Stimulated activated CD4-positive, alpha-beta T cell treated with anti-CD3 and anti-CD28 coated beads, Interleukin-1b, Interleukin-23, amount 100 ng/mL, for 48 hours (primary cell): ENCODE results near the gene GANC.
"Not testable (repeated sequence)": the region's sequence is repeated elsewhere in the genome, so short reads cannot be mapped to it uniquely, and the experiment has no call there.

ENCODE experiments used
- DNase-seq: peaks from one replicate; pipeline ENCODE4 v3.0.0-alpha.2; 2020

The GANC gene, protein sequence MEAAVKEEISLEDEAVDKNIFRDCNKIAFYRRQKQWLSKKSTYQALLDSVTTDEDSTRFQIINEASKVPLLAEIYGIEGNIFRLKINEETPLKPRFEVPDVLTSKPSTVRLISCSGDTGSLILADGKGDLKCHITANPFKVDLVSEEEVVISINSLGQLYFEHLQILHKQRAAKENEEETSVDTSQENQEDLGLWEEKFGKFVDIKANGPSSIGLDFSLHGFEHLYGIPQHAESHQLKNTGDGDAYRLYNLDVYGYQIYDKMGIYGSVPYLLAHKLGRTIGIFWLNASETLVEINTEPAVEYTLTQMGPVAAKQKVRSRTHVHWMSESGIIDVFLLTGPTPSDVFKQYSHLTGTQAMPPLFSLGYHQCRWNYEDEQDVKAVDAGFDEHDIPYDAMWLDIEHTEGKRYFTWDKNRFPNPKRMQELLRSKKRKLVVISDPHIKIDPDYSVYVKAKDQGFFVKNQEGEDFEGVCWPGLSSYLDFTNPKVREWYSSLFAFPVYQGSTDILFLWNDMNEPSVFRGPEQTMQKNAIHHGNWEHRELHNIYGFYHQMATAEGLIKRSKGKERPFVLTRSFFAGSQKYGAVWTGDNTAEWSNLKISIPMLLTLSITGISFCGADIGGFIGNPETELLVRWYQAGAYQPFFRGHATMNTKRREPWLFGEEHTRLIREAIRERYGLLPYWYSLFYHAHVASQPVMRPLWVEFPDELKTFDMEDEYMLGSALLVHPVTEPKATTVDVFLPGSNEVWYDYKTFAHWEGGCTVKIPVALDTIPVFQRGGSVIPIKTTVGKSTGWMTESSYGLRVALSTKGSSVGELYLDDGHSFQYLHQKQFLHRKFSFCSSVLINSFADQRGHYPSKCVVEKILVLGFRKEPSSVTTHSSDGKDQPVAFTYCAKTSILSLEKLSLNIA (N-terminal part only)

DNA sequence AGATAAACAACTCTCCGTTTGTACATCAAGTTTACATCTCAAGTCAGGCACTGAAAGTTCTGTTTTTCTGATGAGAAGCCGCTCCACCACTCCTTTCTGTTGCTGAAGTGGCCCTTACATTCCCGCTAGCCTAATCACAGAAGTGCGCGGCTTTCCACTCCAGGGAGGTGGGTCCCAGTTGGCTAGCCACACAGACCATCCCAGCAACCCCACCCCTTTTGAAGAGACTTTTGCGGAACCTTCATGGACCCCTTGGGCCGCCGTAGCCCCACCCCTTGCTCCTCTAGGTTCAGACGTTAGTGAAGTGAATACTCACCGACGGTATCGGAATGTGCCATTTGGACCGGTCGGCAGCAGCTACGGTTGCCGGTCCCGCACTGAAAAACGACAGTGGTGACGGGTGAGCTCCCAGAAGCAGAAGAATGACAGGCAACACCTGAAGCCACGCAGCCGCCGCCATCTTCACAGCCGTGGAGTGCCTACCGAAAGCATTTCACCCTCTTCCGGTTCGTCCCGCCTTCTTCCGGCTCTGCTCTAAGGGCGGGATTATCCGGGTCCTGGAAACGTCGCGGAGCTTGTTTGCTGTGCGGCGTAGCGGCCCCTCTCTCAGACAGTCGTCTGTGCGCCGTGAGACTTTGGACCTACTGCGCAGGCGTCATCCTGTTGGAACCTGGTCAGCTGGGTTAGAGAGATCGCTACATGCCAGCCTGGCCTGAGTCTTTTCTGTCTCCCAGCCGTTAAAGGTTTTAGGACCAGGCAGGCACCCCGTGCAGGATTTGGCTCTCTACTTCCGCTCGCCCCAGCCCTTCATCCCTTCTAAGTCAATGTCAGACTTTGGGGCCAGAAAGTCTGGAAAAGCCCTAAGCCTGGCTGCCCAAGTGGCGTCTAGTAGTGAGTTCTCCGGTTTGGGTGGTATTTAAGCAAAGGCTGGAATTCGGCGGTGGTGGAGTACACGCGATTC is at the start of gene GANC, which contains the start of gene TMEM87A:
Gene GANC, plus strand, starts transcription at position 263 of the 961 bp plus-strand sequence. CDS start 1,281 bp downstream, outside the sequence.
Gene TMEM87A, minus strand, starts transcription at position 495 of the 961 bp plus-strand sequence. Its CDS starts 35 bp downstream, at position 460.
- DNase-seq, result peak; percentile 97

DNA sequence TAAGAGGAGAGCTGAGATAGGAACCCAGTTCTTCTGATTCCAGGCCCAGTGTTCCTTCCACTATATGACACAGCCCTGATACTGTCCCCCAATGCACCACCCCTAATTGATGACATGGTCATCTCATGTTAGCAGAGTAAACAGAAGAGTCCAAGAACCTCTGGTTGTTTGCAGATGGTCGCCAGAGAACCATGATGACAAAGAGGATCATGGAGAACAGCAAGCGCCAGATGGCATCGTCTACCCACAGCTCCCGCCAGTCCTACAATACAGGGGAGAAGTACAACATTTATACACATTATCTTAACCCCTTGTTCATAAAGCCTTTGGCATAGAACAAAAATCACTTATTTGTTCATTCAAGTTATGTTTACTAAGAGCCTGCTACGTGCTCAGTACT is 46.4 kb upstream of the GANC start:
- no peak for DNase-seq

- DNase-seq, result no peak
Measured at GRCh38 chr15:42228036-42228435, 45.0 kb upstream of the GANC start.

DNA sequence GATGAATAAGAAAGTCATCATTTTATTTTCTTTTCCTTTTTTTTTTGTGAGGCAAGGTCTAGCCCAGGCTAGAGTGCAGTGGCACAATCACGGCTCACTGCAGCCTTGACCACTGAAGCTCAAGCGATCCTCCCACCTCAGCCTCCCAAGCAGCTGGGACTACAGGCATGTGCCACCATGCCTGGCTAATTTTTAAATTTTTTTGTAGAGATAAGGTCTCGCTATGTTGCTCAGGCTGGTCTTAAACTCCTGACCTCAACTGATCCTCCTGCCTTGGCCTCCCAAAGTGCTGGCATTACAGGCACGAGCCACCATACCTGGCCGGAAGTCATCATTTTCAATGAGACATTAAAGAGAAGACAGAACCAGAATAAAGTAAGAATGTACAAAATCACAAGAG is 44.0 kb upstream of the GANC start:
- DNase-seq, result not testable (repeated sequence)

DNA sequence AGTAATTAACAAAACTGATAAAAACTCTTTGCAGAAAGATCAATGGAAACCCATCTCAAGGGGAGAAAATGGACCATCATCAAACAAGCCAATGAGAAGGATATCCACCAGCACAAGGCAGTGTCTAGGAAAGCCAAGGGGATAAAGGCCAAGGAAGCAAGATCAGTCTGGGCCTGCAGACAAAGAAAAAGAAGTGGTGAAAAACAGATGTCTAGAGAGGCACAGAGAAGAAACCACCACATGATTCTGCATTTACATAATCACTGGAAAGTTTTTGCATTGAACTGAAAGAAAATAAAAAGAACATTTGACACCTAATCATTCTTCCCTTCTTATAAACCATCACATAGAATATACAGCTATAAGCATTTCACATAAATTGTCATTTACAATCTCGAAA is 41.9 kb upstream of the GANC start:
- no peak for DNase-seq

DNA sequence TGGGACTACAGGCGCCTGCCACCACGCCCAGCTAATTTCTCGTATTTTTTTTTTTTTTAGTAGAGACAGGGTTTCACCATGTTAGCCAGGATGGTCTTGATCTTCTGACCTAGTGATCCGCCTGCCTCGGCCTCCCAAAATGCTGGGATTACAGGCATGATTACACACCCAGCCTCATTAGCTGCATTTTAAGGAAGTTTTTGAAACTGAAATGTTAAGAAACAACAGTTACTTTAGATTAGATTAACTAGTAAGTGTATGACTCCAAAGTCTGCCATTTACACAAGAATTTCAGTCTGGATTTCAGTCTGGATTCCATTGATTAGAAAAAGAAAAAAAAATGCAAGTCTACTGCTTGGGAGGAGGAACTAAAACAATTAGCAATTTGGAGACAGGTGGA is 40.4 kb upstream of the GANC start:
- DNase-seq, result no peak

- no peak for DNase-seq
Measured at GRCh38 chr15:42233107-42233506, 39.9 kb upstream of the GANC start.

- DNase-seq, result no peak
Measured at GRCh38 chr15:42239528-42240182, 33.3 kb upstream of the GANC start.

- no peak for DNase-seq
Measured at GRCh38 chr15:42240823-42241222, 32.2 kb upstream of the GANC start.

DNA sequence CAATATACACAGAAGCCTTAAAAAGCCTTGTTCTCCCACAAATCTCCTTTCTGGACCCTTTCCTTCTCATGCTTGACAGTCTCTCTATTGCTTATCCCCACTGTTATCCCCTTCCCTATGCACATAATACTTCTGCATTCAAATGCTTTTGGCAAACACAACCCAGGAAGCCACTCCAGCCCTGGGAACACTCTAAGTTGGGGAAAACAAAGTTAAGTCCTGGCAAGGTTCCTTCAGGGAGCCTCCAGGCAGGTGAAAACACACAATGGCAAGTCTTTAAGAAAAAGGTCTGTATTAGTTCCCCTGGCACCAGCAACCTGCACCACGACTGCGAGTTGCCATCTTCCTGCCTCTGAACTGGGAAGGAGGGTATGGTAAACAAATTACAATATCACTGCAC is 19.7 kb upstream of the GANC start:
- DNase-seq, result no peak

DNA sequence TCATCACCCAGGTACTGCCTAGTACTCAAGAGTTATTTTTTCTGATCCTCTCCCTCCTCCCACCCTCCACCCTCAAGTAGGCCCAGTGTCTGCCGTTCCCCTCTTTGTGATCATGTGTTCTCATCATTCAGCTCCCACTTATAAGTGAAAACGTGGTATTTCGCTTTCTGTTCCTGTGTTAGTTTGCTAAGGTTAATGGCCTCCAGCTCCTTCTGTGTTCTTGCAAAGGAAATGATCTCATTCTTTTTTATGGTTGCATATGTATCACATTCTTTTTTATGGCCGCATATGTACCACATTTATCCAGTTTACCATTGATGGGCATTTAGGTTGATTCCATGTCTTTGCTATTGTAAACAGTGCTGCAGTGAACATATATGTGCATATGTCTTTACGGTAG is 8.2 kb upstream of the GANC start:
- DNase-seq, result no peak

DNA sequence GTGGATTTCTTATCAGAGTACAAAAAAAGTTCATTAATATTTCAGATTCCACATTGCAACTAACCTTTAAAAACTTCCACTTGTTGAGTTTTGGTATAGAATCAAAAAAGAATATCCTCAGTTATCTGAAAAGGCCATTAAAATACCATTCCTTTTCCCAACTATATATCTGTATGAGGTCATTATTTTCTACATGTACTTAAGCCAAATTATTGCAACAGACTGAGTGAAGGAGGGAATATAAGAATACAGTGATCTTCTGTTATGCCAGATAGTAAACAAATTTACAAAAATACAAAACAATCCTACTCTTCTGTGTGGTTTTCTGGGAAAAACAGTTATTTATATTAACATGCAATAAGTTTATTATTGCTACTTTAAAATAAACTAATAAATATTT is 5.7 kb upstream of the GANC start:
- no peak for DNase-seq

- DNase-seq, result no peak
Measured at GRCh38 chr15:42270551-42270950, 2.5 kb upstream of the GANC start.

DNA sequence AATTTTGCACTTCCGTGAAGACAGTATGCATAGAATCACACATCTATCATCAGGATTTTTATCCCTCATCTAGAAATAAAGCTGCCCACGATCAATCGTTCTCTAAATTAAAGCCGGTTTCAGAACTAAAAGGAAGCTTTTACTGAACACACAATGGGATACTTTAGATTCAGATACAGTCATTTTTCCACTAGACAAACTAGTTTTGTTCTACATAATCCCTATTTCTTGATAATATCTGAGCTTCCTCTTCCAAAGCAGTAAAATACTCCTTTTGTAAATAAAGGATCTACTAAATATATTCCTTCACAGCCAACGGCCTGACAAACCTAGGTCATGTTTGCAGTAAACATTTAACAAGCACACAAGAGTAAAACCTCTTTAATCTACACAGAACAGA is 2.0 kb upstream of the GANC start:
- no peak for DNase-seq

DNA sequence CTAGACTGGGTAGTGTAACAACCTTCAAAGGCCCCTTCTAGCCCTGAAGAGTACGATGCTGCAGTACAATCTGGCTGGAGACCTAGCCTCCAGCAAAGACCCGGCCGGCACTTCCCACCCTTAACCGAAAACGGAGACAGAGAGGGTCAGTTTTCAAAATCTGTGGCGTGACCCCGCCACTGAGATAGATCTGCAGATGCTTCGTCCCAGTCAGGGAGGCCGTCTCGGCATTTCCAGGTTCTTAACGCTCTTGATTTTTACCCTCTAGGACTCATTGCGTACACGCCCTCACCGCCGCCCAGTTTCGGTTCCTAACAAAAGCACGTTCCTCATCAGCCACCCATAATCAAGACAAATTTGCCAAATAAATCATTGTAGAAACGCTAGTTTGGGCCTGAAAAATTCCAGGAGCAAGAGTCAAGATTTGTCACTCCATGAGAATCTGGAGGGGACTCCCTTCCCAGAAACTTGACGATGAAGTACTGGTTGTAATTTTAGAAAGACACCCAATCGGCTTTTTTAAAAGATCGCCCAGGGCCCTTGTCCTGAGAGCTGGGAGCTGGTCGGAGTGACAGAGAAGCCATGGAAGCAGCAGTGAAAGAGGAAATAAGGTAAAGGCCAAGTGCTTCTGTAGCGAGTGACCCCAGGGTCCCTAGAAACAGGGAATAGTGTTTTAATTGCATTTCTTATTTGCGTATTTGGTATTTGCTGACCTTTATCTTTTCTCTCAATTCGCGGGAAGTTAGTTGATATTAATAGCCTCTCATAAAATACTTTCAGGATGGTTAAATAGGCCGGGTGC is 1.1 kb downstream of the GANC start:
- peak; percentile 61 for DNase-seq

- DNase-seq, result no peak
Measured at GRCh38 chr15:42274702-42274989, 1.6 kb downstream of the GANC start.

- no peak for DNase-seq
Measured at GRCh38 chr15:42275780-42276391, 2.9 kb downstream of the GANC start.

DNA sequence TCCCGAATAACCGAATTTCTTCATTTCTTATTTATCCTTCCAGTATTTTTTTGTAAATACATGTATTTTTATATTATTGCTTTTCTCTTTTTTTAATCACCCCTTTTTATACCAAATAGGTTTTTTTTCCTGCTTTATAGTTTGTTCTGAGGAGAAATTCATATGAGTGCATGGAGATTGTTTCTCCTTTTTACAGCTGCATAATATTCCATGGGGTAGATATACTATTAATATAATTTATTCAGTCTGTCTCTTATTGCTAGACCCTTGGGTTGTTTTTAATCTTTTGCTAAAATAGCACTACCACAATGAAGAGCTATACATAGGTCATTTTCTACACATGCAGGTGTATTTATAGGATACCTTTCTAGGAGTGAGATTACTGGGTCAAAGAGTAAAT is 3.8 kb downstream of the GANC start:
- no peak for DNase-seq

DNA sequence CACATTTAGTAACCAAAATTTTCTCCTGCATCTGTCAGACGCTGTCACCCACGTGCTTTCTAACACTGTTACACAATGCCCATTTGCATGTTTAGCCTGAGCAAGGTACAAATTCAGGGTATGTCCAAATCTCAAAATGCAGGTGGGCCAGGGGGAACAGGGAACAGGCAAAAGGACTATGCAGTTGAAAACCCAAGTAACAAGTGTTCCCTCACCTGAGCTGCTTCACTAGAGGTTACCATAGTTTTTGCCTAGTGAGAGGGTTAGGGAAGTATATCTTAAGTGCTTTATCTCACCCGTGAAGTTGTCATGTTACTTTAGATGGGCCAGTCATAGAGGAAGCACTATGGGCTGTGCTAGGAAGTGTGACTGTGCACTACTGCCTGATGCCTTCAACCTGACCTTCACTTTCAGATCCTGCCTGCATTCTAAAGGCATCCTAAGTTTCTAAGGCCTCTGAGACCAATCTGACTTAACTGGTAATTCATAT is 6.3 kb downstream of the GANC start:
- no peak for DNase-seq

DNA sequence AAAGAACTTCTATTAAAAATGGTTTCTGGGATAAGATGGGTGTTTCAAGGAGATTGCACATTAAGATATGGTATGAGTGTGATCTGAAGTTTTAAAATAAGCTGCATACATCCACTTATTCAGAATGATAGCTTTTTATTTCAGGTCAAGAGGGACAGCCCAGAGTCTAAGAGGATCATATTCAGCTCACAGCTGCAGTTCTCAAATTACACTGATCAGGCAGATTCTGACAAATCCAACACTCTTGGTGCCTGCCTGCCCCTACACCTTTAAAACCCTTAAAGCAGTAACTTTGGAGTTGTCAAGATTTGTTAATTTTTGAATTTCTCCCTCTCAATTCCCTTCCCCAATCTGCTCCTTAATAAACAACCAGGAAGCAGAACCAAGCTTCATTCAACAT is 9.3 kb downstream of the GANC start:
- no peak for DNase-seq

DNA sequence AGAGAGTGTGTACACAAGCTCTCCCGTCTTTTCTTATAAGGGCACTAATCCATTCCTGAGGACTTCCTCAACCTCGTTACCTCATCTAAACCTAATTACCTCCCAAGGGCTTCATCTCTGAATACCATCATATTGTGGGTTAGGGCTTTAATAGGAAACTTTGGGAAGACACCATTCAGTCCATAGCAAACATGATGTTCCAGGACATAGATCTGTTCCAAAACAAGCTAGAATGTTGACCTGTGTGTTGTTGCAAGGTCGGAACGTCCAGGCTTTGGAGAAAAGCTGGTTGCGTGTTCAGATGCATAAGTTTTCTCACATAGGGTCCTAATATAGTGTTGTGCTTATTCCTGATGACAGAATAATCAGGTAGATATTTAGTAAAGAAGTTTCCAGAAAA is 9.9 kb downstream of the GANC start:
- DNase-seq, result no peak
